ENCODE results near the gene PTPRN2. TPM values are rescaled to one million over a fixed set of nuclear protein-coding genes. Genes with fewer than 3 reads are reported as not detected.
"Not testable (repeated sequence)": the region's sequence is repeated elsewhere in the genome, so short reads cannot be mapped to it uniquely, and the experiment has no call there.

PTPRN2 gene
- total RNA-seq, 2 donors from 2014 or later = 30.3 to 40.7 TPM

DNA sequence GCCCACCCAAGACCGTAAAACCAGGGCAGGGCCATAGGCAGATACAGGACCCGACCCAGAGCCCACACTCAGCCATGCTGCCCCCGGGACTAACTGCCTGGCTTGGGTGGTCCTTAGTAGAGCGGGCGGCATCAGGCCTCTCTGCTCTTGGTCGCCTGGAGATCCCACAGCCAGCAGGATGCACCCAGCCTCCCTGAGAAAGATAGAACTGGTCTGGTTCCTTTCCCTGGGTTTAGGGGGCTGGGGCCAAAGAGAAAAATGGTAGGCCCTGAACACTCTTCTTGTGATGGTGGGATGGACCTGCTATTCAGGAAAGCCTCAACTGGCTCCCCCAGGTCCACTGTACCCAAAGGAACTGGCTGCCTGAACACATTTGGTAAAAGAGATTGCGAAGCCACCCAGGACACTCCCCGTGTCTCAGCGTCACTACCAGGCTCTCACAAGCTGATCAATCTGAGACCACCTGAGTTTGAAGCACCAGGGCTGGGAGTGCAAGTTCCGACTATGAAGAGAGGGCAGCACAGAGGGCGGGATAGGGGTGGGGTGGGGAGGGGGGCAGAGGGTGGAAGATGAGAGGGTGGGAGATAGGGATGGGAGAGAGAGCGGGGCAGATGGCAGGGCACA is 659.3 kb downstream of the PTPRN2 start:
- DNase-seq = no peak
- intact Hi-C loops (cut with DNase I, micrococcal nuclease) = no loop called here
- ATAC-seq = no peak

DNA sequence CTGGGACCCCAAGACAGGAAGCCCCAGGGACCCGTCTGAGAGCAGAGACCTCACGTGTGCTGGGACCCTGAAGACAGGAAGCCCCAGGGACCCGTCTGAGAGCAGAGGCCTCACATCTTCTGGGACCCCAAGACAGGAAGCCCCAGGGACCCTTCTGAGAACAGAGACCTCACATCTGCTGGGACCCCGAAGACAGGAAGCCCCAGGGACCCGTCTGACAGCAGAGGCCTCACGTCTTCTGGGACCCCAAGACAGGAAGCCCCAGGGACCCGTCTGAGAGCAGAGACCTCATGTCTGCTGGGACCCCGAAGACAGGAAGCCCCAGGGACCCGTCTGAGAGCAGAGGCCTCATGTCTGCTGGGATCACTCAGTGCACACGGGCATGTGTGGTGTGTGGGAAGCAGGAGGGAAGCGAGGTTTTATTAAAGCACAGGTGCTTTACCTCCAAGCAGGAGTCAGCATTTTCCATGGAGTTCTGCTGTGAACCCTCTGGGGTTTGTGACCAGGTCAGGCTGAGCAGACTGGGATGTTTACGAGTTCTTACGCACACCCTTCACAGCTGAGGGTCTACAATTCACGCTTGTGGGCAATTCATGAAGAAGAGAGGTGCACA is 660.2 kb downstream of the PTPRN2 start:
- ATAC-seq = no peak
- no peak for DNase-seq
- intact Hi-C loops (cut with DNase I, micrococcal nuclease) = no loop called here

DNA sequence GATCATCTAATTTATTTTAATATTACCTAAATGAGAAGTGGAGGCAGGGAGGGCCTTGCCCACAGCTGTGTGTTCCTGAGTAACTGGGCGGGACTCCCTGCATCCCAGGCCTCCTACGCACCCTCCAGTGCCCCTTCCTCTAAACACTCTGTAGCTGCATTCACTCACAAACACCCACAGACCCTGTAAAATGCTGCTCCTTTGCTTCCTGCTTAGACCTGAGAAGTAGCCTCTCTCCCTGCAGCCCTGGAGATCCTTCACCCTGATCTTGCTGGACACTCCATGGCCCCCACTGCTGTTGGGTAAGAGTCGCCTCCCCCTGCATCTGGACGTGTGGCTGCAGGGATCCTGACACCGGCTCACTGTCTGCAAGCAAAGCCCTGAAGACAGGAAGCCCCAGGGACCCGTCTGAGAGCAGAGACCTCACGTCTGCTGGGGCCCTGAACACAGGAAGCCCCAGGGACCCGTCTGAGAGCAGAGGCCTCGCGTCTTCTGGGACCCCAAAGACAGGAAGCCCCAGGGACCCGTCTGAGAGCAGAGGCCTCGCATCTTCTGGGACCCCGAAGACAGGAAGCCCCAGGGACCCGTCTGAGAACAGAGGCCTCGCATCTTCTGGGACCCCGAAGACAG is 661.0 kb downstream of the PTPRN2 start:
- no peak for DNase-seq
- ATAC-seq = no peak
- intact Hi-C loops (cut with DNase I, micrococcal nuclease) = no loop called here

DNA sequence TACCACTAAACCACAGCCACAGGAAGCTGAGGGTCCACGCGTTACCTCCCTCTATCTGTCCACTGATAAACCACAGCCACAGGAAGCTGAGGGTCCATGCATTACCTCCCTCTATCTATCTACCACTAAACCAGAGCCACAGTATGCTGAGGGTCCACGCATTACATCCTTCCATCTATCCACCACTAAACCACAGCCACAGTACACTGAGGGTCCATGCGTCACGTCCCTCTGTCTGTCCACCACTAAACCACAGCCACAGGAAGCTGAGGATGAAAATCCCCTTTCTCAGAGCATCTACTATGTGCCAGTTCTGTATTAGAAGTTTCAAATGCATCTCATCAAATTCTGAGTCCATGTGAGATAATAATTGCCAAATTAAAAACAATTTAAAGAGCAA is 661.5 kb downstream of the PTPRN2 start:
- no peak for ATAC-seq
- DNase-seq = no peak
- intact Hi-C loops (cut with DNase I, micrococcal nuclease) = no loop called here

DNA sequence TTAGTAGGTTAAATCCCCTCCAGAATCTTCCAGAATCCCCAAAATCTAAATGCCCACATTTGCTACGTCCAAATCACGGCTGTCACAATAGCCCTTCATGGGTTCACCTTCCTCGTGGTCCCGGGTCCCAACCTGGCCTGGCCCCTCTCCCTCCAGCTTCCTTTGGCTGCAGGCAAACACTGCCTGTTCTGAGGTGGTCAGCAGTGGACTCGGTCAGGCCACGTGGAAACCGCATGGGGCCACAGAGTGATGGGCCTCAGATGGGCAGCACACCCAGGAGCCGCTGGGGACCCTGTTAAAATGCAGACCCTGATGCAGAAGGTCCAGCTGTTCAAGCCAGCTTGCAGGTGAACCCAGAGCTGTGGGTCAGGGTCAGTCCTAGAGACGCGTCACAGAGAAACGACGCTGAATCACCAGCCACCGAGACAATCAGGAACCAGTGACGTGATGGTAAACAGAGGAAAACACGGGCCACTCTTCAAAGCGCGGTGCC is 662.2 kb downstream of the PTPRN2 start:
- intact Hi-C loops (cut with DNase I, micrococcal nuclease) = no loop called here
- no peak for DNase-seq
- no peak for ATAC-seq

DNA sequence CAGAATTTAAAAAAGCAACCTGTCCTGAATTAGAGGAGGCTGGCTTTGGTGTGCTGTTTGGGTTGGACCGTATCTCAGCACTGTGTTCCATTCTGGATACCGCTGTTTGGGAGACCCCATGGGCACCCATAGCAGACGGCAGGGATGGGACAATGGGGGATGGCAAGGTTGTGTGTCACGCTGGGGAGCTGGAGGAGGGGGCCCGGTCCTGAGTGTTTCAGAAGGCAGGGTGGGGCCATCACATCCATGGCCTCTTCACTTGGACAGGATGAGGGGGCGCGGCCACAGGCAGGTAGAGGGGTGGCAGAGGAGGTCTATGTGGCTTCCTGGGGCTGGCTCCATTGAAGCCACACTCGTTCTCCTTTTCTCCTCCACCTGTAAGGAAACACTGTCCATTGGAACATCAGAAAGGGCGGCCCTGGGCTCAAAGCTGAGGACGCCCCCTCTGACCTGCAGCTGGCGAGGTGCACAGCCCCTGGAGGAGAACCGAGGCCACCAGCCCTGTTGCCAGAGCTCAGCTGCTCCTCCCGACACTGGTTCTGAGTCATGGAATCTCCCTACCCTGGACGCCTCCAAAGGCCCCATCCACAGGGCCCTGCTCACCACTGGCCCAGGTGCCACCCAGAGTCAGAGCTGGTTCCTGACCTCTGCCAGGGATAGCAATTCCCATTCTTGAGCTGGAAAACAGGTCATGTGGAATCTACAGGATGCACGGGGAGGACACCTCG is 663.6 kb downstream of the PTPRN2 start:
- intact Hi-C loops (cut with DNase I, micrococcal nuclease) = no loop called here
- DNase-seq (no peak), ATAC-seq (no peak)

DNA sequence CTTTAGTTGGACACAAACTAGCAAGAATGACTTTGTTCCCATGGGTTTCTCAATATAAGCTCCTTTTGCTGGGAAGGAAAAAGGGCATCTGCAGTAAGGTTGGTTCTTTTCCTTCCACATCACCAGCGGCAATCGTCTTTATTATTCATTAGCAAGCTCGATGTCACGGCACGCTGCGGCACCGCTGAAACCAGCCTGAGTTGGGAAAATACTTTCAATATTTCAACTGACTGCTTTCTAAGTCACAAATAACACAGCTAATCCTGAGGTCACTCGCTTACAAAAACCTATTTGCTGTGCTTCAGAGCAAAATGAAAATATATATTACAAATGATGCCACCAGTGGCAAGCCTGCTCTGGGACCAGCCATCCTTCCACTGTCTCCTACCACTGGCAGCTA is 665.0 kb downstream of the PTPRN2 start:
- ATAC-seq (no peak), DNase-seq (no peak)
- intact Hi-C loops (cut with DNase I, micrococcal nuclease) = no loop called here

DNA sequence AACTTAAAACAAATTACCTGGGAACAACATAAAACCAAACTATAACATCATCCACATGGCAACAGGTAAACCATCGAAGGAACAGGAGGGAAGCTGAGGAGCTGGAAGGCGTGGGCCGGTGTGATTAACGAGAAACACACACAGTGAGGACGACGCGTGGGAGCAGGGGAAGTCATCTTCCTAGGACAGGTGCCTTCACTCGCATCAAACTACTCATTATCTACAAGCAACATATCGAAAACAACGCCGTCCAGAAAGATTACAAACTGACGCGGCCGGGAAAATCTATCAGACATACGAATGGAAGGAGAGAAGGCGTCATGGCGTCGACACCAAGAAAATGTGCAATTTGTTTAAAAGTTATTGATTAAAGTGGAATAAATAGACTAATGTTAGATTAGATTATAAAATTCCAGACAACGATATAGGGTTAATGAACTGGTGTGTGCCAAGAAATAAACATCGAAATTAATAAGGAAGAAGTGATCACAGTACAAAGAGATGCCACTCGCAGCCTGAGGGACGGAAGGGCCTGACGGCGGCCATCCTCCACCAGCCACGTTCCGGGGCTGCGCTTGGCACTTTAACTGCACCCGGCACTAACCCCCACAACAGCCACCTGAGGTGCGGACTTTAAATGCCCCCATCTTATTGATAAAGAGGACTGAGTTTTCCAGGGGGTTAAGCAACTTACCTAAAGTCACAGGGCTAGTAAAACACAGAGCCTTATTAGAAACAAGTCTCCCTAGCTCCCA is 669.1 kb downstream of the PTPRN2 start:
- intact Hi-C loops (cut with DNase I, micrococcal nuclease) = no loop called here

DNA sequence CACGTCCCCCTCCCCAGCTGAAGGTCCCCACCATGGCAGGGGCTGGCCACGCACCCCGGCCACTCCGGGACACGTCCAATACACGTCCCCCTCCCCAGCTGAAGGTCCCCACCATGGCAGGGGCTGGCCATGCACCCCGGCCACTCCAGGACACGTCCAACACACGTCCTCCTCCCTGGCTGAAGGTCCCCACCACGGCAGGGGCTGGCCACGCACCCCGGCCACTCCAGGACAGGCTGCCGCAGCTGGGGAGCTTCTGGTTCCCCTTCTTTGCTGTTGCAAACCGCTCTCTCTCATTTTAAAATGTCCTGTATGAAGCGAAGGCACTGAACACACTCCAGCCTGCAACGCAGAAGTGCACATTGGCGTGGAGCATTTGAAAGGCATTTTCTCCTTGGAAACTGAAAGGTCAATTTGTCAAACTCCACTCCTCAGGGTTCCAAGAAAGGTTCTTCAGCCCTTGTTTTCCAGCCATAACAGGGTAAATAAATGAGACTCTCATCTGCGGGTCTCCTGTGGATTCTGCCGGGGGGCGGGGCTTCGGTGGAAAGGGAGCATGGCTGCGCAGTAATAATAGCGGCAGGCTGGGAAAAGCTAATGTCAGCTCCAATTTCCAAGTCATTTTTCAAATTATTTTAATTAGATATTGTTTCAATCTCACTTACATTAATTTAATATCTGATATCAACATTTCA is 670.5 kb downstream of the PTPRN2 start:
- intact Hi-C loops (cut with DNase I, micrococcal nuclease) = no loop called here
- DNase-seq (no peak), ATAC-seq (no peak)

More for the DNA sequence above, 669.1 kb downstream of the PTPRN2 start:
- DNase-seq (no peak), ATAC-seq (no peak)

DNA sequence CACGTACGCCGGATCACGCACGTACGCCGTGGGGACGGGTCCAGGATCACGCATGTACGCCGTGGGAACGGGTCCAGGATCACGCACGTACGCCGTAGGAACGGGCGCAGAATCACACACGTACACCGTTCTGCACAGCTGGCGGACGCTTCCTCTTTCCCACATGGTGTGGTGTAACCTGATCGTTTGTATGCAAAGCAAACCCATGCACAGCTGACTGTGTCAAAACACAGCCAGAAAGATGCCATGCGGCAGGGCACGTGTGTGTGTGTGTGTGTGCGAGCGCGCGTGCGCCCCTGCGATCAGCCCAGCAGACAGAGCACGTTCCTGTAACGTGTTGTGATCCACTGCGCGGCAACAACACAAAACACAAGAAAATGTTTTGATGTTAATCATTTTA is 677.2 kb downstream of the PTPRN2 start:
- no peak for ATAC-seq

DNA sequence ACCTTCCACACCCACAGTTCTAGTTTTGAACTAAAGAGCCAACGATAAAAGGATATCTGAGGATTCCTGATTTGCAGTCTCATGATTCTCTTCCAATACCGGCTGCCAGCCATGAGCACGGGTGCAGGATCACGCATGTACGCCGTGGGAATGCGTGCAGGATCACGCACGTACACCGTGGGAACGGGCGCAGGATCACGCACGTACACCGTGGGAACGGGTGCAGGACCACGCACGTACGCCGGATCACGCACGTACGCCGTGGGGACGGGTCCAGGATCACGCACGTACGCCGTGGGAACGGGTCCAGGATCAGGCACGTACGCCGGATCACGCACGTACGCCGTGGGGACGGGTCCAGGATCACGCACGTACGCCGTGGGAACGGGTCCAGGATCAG is 677.6 kb downstream of the PTPRN2 start:
- ATAC-seq; DNase-seq; intact Hi-C loops (cut with DNase I, micrococcal nuclease): not testable (repeated sequence)

More for the DNA sequence above, 677.2 kb downstream of the PTPRN2 start:
- intact Hi-C loops (cut with DNase I, micrococcal nuclease) = no loop called here
- DNase-seq = no peak

DNA sequence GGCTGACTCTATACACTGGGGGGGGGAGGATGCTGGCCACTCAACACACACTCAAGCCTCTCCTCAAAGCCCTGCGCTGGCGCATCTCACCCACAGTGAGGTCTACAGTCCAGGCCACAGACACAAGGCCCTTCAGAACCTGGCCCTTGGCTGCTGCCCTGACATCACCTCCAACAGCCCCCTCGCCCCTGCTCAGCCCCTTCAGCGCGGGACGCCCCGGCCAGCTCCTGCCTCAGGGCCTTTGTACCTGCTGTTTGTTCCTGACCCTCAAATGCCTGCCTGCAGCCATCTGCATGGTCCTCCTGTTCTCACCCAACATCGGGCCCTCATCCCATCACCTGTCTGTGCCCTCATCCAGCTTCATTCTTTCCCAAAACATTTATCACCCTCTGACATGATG is 678.3 kb downstream of the PTPRN2 start:
- DNase-seq (no peak), ATAC-seq (no peak)
- intact Hi-C loops (cut with DNase I, micrococcal nuclease) = no loop called here

DNA sequence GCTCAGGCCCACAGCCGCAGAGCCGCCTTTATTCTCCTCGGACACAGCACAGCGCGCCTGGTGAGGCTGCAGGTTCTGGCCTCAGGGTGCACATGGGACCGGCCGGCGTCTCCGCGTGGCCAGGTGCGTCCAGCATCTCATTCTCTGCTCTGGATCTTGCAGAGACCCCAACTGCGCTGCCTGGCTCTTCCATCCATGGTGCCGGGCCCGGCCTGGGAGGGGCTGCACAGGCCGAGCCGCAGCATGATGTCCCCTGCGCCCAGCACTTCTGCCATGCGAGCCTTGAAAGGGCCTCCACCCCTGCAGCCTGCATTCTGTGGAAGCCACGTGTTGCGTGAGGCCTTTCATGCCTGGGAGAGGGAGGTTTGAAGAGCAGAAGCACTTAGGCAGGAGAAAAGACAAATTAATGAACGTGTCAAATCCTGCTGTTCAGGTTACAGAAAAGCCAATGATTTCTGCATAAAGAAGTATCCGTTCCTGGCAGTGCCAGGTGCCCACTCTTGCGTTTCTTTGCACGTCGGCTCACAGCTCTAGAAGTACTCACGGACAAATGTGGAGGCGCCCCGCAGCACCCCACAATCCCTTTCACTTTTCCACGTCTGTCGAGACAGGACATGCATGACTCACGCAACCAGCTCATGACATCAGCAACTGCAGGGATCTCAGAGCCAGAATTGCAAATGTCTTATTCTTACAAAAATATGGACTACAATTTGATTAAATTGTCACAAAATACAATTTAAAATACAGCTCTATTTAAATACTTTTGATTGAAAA is 679.4 kb downstream of the PTPRN2 start:
- DNase-seq = no peak
- ATAC-seq = no peak
- intact Hi-C loops (cut with DNase I, micrococcal nuclease) = no loop called here

DNA sequence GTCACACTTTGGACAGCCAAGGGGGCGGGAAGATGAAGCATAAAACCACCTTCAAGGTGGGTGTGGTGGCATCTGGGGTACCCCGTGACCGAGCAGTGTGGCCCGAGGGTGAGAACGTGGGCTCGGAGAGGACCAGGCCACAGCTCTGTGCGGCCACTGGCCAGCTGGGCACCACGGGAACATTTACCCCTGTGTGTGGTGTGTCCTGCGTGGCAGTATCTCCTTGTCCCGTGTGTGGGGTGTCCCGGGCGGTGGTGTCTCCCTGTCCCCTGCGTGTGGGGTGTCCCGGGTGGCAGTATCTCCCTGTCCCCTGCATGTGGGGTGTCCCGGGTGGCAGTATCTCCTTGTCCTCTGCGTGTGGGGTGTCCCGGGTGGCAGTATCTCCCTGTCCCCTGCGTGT is 680.5 kb downstream of the PTPRN2 start:
- intact Hi-C loops (cut with DNase I, micrococcal nuclease) = no loop called here
- ATAC-seq = no peak
- DNase-seq = no peak

DNA sequence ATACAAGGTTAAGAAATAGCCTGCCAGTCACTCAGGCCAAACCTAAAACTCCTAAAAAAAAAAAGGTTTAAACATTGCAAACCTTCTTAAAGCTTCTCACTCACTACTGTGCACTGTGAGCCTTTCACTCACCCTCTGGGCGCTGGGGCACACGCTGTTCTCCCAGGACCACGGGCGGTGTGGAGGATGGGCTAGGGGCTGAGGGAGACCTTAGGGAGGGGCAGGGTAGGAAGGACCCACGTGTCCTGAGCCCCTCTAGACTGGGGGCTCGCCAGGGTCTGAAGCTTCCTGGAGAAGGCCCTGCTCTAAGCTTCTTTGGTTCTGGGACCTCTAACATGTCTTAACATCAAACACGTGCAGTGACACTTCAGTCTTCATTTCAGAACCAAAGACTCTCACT is 681.0 kb downstream of the PTPRN2 start:
- DNase-seq (no peak), ATAC-seq (no peak)
- intact Hi-C loops (cut with DNase I, micrococcal nuclease) = no loop called here

DNA sequence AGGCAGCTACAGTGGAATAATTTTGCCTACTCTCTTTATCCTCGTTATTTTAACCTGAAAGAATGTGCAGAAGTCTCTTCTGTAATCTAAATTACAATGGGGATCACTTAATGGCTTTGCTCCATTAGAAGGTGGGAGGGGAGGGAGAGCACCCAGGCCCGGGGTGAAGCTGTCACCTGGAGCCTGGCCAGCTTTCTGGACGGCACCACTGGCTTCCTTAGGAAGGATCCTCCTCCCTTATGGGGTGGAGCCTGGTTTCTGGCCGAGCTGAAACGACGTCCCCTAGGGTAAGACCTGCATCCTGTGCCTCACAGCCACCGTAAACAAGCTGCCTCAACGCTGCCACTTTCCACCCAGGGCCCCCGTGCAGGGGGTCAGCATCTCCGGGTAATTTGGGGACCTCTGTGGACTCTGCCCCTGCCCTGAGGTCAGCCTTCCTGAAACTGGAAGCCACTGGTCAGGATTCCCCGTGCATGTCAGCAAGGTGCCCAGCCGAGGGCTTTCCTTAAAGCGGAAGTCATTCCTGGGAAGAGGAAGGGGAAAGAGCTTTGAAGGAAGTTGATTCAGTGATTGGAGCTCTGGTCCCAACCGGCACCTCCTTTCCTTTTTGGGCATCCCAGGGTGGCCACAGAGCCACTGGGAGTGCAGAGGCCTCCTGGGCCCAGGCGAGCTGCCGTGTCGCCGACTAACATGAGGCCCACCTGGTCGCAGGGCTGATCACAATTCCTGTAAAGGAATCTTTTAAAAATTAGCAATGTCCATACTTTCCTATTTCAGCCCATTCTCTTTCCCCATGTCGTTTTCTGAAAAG is 681.8 kb downstream of the PTPRN2 start:
- DNase-seq (no peak), ATAC-seq (no peak)
- intact Hi-C loops (cut with DNase I, micrococcal nuclease) = no loop called here
